Gastrocnemius medialis (tissue), 4 donors: ENCODE measurements around the gene DENND2C.

ENCODE experiments used
- CTCF ChIP-seq, 5 experiments: fragments of 450-650 bp in 3 of 5; fragments of 200-600 bp in 2 of 5; sonication (generic) in 2 of 5; IDR thresholded peaks in 4 of 5; conservative IDR thresholded peaks in 1 of 5; 1 replicate in 4 of 5; 2 replicates in 1 of 5; pipeline ENCODE4 v1.5.1; 2016 to 2019; ENCODE audit warnings: antibody characterized with exemption in 5 of 5, mild to moderate bottlenecking in 3 of 5, moderate library complexity in 3 of 5
- POLR2A ChIP-seq, 2 donors: fragments of 450-650 bp; IDR thresholded peaks; one replicate each; pipeline ENCODE4 v1.6.1; 2017; ENCODE audit warnings: antibody characterized with exemption in 2 of 2, mild to moderate bottlenecking in 2 of 2, moderate library complexity in 2 of 2

GRCh38 chr1:114587203-114587991, 82.5 kb downstream of the DENND2C start:
- no peak for TF ChIP-seq CTCF (IDR thresholded peaks at IDR 0.05 in 4 of 5, conservative IDR thresholded peaks at IDR 0.05 in 1 of 5)
- no peak for TF ChIP-seq POLR2A (IDR thresholded peaks at IDR 0.05)
